ENCODE data around the gene PAN3. TPM values are rescaled to one million over a fixed set of nuclear protein-coding genes. Genes with fewer than 3 reads are reported as not detected.

PAN3 gene
- total RNA-seq, 4 donors from 2014 or later, result 18.4 to 42.9 (median 20.2) TPM

DNA sequence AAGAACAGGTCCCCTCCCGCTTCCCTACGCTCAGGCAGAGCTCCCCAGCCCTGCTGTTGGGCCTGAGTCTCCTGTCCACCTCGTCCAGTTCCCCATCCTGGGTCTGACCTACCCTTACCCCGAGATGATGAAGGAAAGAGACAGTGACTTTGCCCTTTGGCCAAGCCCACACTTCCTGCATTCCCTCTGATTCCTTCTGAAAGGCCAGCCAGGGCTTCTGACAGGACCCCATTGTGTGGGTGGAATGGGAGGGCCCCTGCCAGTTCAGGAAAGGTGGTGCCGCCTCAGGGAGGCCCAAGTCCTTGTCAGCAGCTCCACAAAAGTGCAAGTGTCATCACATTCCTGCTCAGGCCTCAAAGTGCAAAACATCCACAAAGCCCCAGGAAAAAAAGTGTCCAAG is 177.8 kb downstream of the PAN3 start:
- 47 to 67% methylated on average over 2 to 4 of the region's 5 CpGs for WGBS, 2 donors
- no peaks in the 10 kb centered on the region for H3K9me3 ChIP-seq
- no peaks in the 10 kb centered on the region for H3K4me1 ChIP-seq
- H3K4me3 ChIP-seq, result no peak overlapping the region
- no peak for DNase-seq
- no peak overlapping the region for H3K27ac ChIP-seq
- no peaks in the 10 kb centered on the region for H3K36me3 ChIP-seq
- H3K27me3 ChIP-seq, result no peaks in the 10 kb centered on the region
- intact Hi-C loops (cut with DNase I), result no loop called here
- TF ChIP-seq CTCF (IDR thresholded peaks at IDR 0.05), result no peak
- TF ChIP-seq POLR2A (IDR thresholded peaks at IDR 0.05), result no peak

GRCh38 chr13:28316836-28317235 is 178.5 kb downstream of the PAN3 start:
- Histone ChIP-seq H3K36me3 (no peaks in the 10 kb centered on the region), H3K27me3 (no peaks in the 10 kb centered on the region), H3K9me3 (no peaks in the 10 kb centered on the region), H3K4me1 (no peaks in the 10 kb centered on the region), H3K27ac (no peak overlapping the region), H3K4me3 (no peak overlapping the region)
- no peak for DNase-seq
- TF ChIP-seq POLR2A (IDR thresholded peaks at IDR 0.05), result no peak
- no peak for TF ChIP-seq CTCF (IDR thresholded peaks at IDR 0.05)
- intact Hi-C loops (cut with DNase I), result no loop called here
- WGBS, 2 donors, result 88 to 90% methylated on average over 6 to 7 of the region's 7 CpGs

DNA sequence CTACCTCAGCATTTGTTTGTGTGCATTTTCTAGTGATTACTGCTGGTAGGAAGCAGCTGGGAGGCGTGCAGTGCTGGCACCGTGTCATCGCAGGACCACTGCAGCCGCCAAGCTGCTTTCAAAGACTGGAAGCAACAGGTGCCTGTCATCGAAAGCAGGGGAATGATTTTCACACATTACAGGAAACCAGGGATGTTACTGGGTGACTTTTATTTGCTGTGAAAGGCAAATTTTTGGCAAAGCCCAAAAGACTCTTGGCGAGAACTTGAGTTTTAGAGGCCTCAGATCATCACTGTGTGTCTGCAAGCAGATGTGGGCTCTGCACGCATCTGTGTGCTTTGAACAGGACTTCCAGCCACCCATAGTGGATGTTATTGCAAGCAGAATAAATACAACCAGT is 180.2 kb downstream of the PAN3 start:
- Histone ChIP-seq H3K4me3 (no peak overlapping the region), H3K27me3 (no peaks in the 10 kb centered on the region), H3K4me1 (no peaks in the 10 kb centered on the region), H3K36me3 (no peaks in the 10 kb centered on the region), H3K9me3 (no peaks in the 10 kb centered on the region), H3K27ac (no peak overlapping the region)
- DNase-seq, result no peak
- no peak for TF ChIP-seq POLR2A (IDR thresholded peaks at IDR 0.05)
- no peak for TF ChIP-seq CTCF (IDR thresholded peaks at IDR 0.05)
- intact Hi-C loops (cut with DNase I), result no loop called here
- 86 to 93% methylated on average over 2 to 3 of the region's 7 CpGs for WGBS, 2 donors

GRCh38 chr13:28319528-28319927 is 181.2 kb downstream of the PAN3 start:
- intact Hi-C loops (cut with DNase I), result no loop called here
- WGBS, 2 donors, result 84 to 88% methylated on average over 5 of the region's 5 CpGs
- TF ChIP-seq POLR2A (IDR thresholded peaks at IDR 0.05), result no peak
- no peak for TF ChIP-seq CTCF (IDR thresholded peaks at IDR 0.05)
- Histone ChIP-seq H3K4me1 (peaks cover 0 to 8% (median 0%) of the 10 kb centered on the region in 3 donors), H3K9me3 (no peaks in the 10 kb centered on the region), H3K27ac (no peak overlapping the region), H3K27me3 (peaks cover 0 to 6% (median 0%) of the 10 kb centered on the region in 4 donors), H3K36me3 (no peaks in the 10 kb centered on the region), H3K4me3 (no peak overlapping the region)
- no peak for DNase-seq

- H3K27me3 ChIP-seq, result peaks cover 0 to 7% (median 0%) of the 10 kb centered on the region in 4 donors
- intact Hi-C loops (cut with DNase I), result no loop called here
- TF ChIP-seq CTCF (IDR thresholded peaks at IDR 0.05) (no peak), POLR2A (IDR thresholded peaks at IDR 0.05) (no peak)
- DNase-seq, result no peak
- H3K9me3 ChIP-seq, result no peaks in the 10 kb centered on the region
- H3K36me3 ChIP-seq, result no peaks in the 10 kb centered on the region
- 78 to 82% methylated on average over 6 of the region's 6 CpGs for WGBS, 2 donors
- H3K27ac ChIP-seq, result no peak overlapping the region
- H3K4me1 ChIP-seq, result peaks cover 0 to 10% (median 0%) of the 10 kb centered on the region in 3 donors
- no peak overlapping the region for H3K4me3 ChIP-seq
Observed at GRCh38 chr13:28320209-28320608, 181.9 kb downstream of the PAN3 start.
